Keratinocyte (primary cell): ENCODE measurements around the gene RP9. TPM values are rescaled to one million over a fixed set of nuclear protein-coding genes. Genes with fewer than 3 reads are reported as not detected.

Experiments
- DNase-seq: peaks from one replicate; pipeline ENCODE4 v3.0.0-alpha.2; 2011; ENCODE audit warnings: low read depth, missing footprints, low spot score
- FAIRE-seq: peaks from 2 replicates; lab custom pipeline; 2011; peaks lifted over from hg19 to GRCh38; lab: Jason Lieb, UNC
- H2AFZ ChIP-seq: 2 replicates; pipeline ENCODE4 v1.6.0; 2012; ENCODE audit warnings: low read length, control low read depth, inconsistent platforms; ENCODE audit not compliant: control insufficient read depth
- H3K27ac ChIP-seq: 2 replicates; pipeline ENCODE4 v1.5.1; 2011; ENCODE audit warnings: low read length; ENCODE audit not compliant: control insufficient read depth, insufficient read depth
- H3K27me3 ChIP-seq: 3 replicates; pipeline ENCODE4 v1.6.0; 2011; ENCODE audit warnings: low read length; ENCODE audit not compliant: control insufficient read depth, insufficient read depth; ENCODE audit errors: extremely low read depth
- H3K36me3 ChIP-seq, 2 experiments: 2 replicates in 1 of 2; 3 replicates in 1 of 2; pipeline ENCODE4 v1.5.1; 2011; ENCODE audit warnings: low read length in 2 of 2, mild to moderate bottlenecking in 1 of 2; ENCODE audit not compliant: control insufficient read depth in 2 of 2, insufficient read depth in 2 of 2; ENCODE audit errors: extremely low read depth in 1 of 2
- H3K4me1 ChIP-seq: 3 replicates; pipeline ENCODE4 v1.5.1; 2011; ENCODE audit warnings: low read length; ENCODE audit not compliant: control insufficient read depth, insufficient read depth; ENCODE audit errors: extremely low read depth
- H3K4me2 ChIP-seq: 3 replicates; pipeline ENCODE4 v1.6.0; 2011; ENCODE audit warnings: low read depth, low read length; ENCODE audit not compliant: control insufficient read depth, insufficient read depth; ENCODE audit errors: extremely low read depth
- H3K4me3 ChIP-seq, 3 experiments: fragments of 200-600 bp in 1 of 3; sonication (generic) in 1 of 3; 2 replicates in 2 of 3; 3 replicates in 1 of 3; pipeline ENCODE4 v1.5.1; 2011 to 2016; ENCODE audit warnings: low read length in 3 of 3, mild to moderate bottlenecking in 3 of 3, control low read depth in 2 of 3, inconsistent platforms in 1 of 3, low read depth in 1 of 3, mixed read lengths in 1 of 3, mixed run types in 1 of 3, moderate library complexity in 1 of 3; ENCODE audit not compliant: control insufficient read depth in 2 of 3, insufficient read depth in 2 of 3; ENCODE audit errors: extremely low read depth in 1 of 3
- H3K79me2 ChIP-seq: 2 replicates; pipeline ENCODE4 v1.6.0; 2012; ENCODE audit warnings: low read length; ENCODE audit not compliant: control insufficient read depth, insufficient read depth
- H3K9ac ChIP-seq: 3 replicates; pipeline ENCODE4 v1.6.0; 2011; ENCODE audit warnings: low read length; ENCODE audit not compliant: control insufficient read depth, insufficient read depth; ENCODE audit errors: extremely low read depth
- H3K9me1 ChIP-seq: 3 replicates; pipeline ENCODE4 v1.6.0; 2011; ENCODE audit warnings: low read length; ENCODE audit not compliant: control insufficient read depth, insufficient read depth; ENCODE audit errors: extremely low read depth
- H3K9me3 ChIP-seq: 2 replicates; pipeline ENCODE4 v1.5.1; 2012; ENCODE audit warnings: low read depth, low read length; ENCODE audit not compliant: control insufficient read depth
- H4K20me1 ChIP-seq: 3 replicates; pipeline ENCODE4 v1.6.0; 2011; ENCODE audit warnings: low read length; ENCODE audit not compliant: control insufficient read depth, insufficient read depth; ENCODE audit errors: extremely low read depth
- EZH2 ChIP-seq: IDR thresholded peaks from one replicate; pipeline ENCODE4 v1.6.1; 2012; ENCODE audit warnings: inconsistent platforms, mild to moderate bottlenecking, low read length, moderate library complexity
- dilution Hi-C: fragments of 300-500 bp; cut with MboI; formaldehyde crosslinking; loops from one replicate; pipeline ENCODE4 v1.7.0; 2020; ENCODE audit warnings: low sequenced_read_pairs; ENCODE audit not compliant: extremely low pct_ligation_motif_present
- polyA plus RNA-seq, 5 experiments: library from polyadenylated mRNA; depleted of rRNA in 3 of 5; stranded (reverse) in 3 of 5; stranded (forward) in 1 of 5; unstranded in 1 of 5; fragments of >200 nt; gene quantifications; 1 replicate in 1 of 5; 2 replicates in 3 of 5; 3 replicates in 1 of 5; pipeline versions ENCODE4 v1.2.1 to v1.2.3, GENCODE V29; 2011 to 2012; ENCODE audit warnings: missing spikeins in 2 of 5, low read depth in 1 of 5, low replicate concordance in 1 of 5
- TF ChIP-seq, protein P1 (sequence below), 3 experiments: IDR thresholded peaks in 1 of 3; conservative IDR thresholded peaks in 1 of 3; optimal IDR thresholded peaks in 1 of 3; 2 replicates in 2 of 3; 3 replicates in 1 of 3; pipeline versions ENCODE3 to v1.5.1; 2011; ENCODE audit warnings: low read length in 3 of 3, mild to moderate bottlenecking in 3 of 3, moderate library complexity in 2 of 3, control low read depth in 1 of 3, inconsistent platforms in 1 of 3; ENCODE audit not compliant: insufficient read depth in 2 of 3; ENCODE audit errors: extremely low read depth in 1 of 3

RP9 gene
- polyA plus RNA-seq, 1 donor (not counting 4 experiments of a cell fraction or from before 2014, with no cell fraction given) = 17.4 TPM

DNA sequence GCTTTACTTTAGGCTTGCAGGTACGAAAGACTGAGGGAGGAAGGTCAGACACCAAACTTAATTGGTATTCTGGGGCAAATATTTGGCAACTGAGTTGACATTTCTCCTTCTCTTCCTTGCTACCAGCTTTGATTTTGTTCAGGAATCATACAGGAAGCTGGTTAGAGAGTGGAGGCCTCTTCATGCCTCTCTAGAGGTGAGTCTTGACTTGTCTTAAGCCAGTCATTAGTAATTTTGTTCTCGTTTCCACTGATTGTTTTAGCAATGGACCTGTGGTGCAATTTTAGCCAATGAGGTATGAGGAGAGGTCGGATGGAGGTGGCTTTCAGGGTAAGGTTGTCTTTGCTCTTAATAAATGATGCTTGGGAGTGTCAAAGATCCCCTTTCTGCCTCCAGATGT lies 2.4 kb upstream of the RP9 start:
- dilution Hi-C loops = no loop called here
- Histone ChIP-seq H3K9me1 (no peaks in the 10 kb centered on the region), H3K9ac (no peak overlapping the region), H3K27me3 (no peaks in the 10 kb centered on the region), H3K4me2 (no peak overlapping the region), H3K4me3 (no peak overlapping the region), H3K4me1 (peaks cover 12% of the 10 kb centered on the region), H3K9me3 (no peaks in the 10 kb centered on the region), H4K20me1 (no peaks in the 10 kb centered on the region), H2AFZ (no peak overlapping the region), H3K36me3 (no peaks in the 10 kb centered on the region), H3K79me2 (peaks cover 25% of the 10 kb centered on the region), H3K27ac (no peak overlapping the region)
- TF ChIP-seq EZH2 = no peak
- TF ChIP-seq, protein P1, sequence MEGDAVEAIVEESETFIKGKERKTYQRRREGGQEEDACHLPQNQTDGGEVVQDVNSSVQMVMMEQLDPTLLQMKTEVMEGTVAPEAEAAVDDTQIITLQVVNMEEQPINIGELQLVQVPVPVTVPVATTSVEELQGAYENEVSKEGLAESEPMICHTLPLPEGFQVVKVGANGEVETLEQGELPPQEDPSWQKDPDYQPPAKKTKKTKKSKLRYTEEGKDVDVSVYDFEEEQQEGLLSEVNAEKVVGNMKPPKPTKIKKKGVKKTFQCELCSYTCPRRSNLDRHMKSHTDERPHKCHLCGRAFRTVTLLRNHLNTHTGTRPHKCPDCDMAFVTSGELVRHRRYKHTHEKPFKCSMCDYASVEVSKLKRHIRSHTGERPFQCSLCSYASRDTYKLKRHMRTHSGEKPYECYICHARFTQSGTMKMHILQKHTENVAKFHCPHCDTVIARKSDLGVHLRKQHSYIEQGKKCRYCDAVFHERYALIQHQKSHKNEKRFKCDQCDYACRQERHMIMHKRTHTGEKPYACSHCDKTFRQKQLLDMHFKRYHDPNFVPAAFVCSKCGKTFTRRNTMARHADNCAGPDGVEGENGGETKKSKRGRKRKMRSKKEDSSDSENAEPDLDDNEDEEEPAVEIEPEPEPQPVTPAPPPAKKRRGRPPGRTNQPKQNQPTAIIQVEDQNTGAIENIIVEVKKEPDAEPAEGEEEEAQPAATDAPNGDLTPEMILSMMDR (optimal IDR thresholded peaks at IDR 0.05 in 1 of 3, IDR thresholded peaks at IDR 0.05 in 1 of 3, conservative IDR thresholded peaks at IDR 0.05 in 1 of 3; ENCODE audit: extremely low read depth in 1 of 3, insufficient read depth in 2 of 3, low read length in 3 of 3) = no peak
- no peak for FAIRE-seq
- DNase-seq = no peak

DNA sequence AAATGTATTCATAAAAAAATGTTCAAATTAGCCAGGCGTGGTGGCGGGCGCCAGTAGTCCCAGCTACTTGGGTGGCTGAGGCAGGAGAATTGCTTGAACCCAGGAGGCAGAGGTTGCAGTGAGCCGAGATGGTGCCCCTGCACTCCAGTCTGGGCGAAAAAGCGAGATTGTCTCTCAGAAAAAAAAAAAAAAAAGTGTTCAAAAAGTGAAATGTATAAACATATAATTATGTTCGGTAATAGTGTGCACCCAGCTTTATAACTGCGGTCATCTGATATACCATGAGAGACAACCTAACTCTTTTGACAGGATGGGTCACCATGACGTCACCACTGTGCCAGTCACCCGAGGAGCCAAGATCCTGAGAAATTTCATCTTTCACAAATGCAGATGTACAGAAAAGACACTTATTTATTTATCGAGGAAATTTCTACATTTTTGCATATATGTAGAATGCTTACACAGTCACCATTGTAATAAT lies 594 bp upstream of the RP9 start:
- peak overlapping the region; percentile 53 for H3K9ac ChIP-seq
- H3K27me3 ChIP-seq = no peaks in the 10 kb centered on the region
- DNase-seq = no peak
- peaks cover 12% of the 10 kb centered on the region for H3K4me1 ChIP-seq
- H3K4me2 ChIP-seq = peak overlapping the region; percentile 84
- H4K20me1 ChIP-seq = no peaks in the 10 kb centered on the region
- peak overlapping the region; percentile 63 to 74 (median 64) for H3K4me3 ChIP-seq
- no peaks in the 10 kb centered on the region for H3K36me3 ChIP-seq
- dilution Hi-C loops = no loop called here
- H2AFZ ChIP-seq = peak overlapping the region; percentile 64
- H3K9me1 ChIP-seq = no peaks in the 10 kb centered on the region
- TF ChIP-seq, protein P1 (optimal IDR thresholded peaks at IDR 0.05 in 1 of 3, IDR thresholded peaks at IDR 0.05 in 1 of 3, conservative IDR thresholded peaks at IDR 0.05 in 1 of 3; ENCODE audit: extremely low read depth in 1 of 3, insufficient read depth in 2 of 3, low read length in 3 of 3) = no peak
- TF ChIP-seq EZH2 = no peak
- H3K9me3 ChIP-seq = no peaks in the 10 kb centered on the region
- H3K27ac ChIP-seq = no peak overlapping the region
- H3K79me2 ChIP-seq = peaks cover 42% of the 10 kb centered on the region
- no peak for FAIRE-seq
